ENCODE measurements around the gene ELMO2.

ELMO2 gene

GRCh38 chr20:46332373-46333160, 73.8 kb downstream of the ELMO2 start:
- in situ Hi-C loops (cut with MboI; ENCODE audit: low pct_unique_long_range_greater_than_20kb, low sequenced_read_pairs, unreplicated experiment) = no loop called here
- no peak for TF ChIP-seq CTCF (IDR thresholded peaks at IDR 0.05; ENCODE audit: extremely low read depth, insufficient read depth, missing control alignments)
- no peak for DNase-seq (ENCODE audit: low spot score)

- in situ Hi-C loops (cut with MboI; ENCODE audit: low pct_unique_long_range_greater_than_20kb, low sequenced_read_pairs, unreplicated experiment) = no loop called here
- TF ChIP-seq CTCF (IDR thresholded peaks at IDR 0.05; ENCODE audit: extremely low read depth, insufficient read depth, missing control alignments) = no peak
- DNase-seq (ENCODE audit: low spot score) = no peak
These were observed 74.6 kb downstream of the ELMO2 start for GRCh38 chr20:46331611-46332361.

- no peak for DNase-seq (ENCODE audit: low spot score)
- TF ChIP-seq CTCF (IDR thresholded peaks at IDR 0.05; ENCODE audit: extremely low read depth, insufficient read depth, missing control alignments) = no peak
- in situ Hi-C loops (cut with MboI; ENCODE audit: low pct_unique_long_range_greater_than_20kb, low sequenced_read_pairs, unreplicated experiment) = no loop called here
These were observed 75.5 kb downstream of the ELMO2 start for GRCh38 chr20:46330831-46331371.

- in situ Hi-C loops (cut with MboI; ENCODE audit: low pct_unique_long_range_greater_than_20kb, low sequenced_read_pairs, unreplicated experiment) = no loop called here
- no peak for DNase-seq (ENCODE audit: low spot score)
- no peak for TF ChIP-seq CTCF (IDR thresholded peaks at IDR 0.05; ENCODE audit: extremely low read depth, insufficient read depth, missing control alignments)
These were observed 76.2 kb downstream of the ELMO2 start for GRCh38 chr20:46330072-46330763.

- no peak for TF ChIP-seq CTCF (IDR thresholded peaks at IDR 0.05; ENCODE audit: extremely low read depth, insufficient read depth, missing control alignments)
- no peak for DNase-seq (ENCODE audit: low spot score)
- in situ Hi-C loops (cut with MboI; ENCODE audit: low pct_unique_long_range_greater_than_20kb, low sequenced_read_pairs, unreplicated experiment) = no loop called here
These were observed 78.1 kb downstream of the ELMO2 start for GRCh38 chr20:46328200-46328882.

GRCh38 chr20:46327557-46327956, 78.9 kb downstream of the ELMO2 start:
- TF ChIP-seq CTCF (IDR thresholded peaks at IDR 0.05; ENCODE audit: extremely low read depth, insufficient read depth, missing control alignments) = no peak
- in situ Hi-C loops (cut with MboI; ENCODE audit: low pct_unique_long_range_greater_than_20kb, low sequenced_read_pairs, unreplicated experiment) = no loop called here

More at GRCh38 chr20:46327557-46327956, 78.9 kb downstream of the ELMO2 start:
- no peak for DNase-seq (ENCODE audit: low spot score)
